ENCODE measurements around the gene TTLL11. TPM values are rescaled to one million over a fixed set of nuclear protein-coding genes. Genes with fewer than 3 reads are reported as not detected.

The TTLL11 gene
- polyA plus RNA-seq, 2 donors: 2.3 to 4.5 TPM

DNA sequence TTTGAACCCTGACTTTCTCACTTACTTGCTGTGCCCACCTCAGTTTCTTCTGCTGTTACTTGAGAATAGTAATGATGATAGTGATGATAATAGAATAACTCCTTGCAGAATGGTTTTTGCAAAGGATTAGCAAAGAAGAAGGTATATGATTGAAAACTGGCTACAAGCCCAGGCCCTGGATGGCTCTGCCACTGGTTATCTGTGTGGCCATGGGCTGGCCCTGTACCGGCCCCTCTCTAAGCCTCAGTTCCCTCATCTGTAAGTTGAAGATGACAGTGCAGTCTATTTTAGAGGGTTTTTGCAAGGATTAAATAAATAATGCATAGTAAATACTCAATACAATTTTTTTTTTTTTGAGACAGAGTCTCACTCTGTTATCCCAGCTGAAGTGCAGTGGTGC lies 6.2 kb downstream of the TTLL11 start:
- no peak overlapping the region for H3K27ac ChIP-seq (ENCODE audit: low read depth in 2 of 2, low read length in 1 of 2)
- no peaks in the 10 kb centered on the region for H3K9me3 ChIP-seq (ENCODE audit: control insufficient read depth in 2 of 2, insufficient read depth in 1 of 2, low read depth in 1 of 2, low read length in 1 of 2)
- WGBS, 2 donors: 86 to 88% methylated on average over 1 of the region's 1 CpG
- H3K4me1 ChIP-seq (ENCODE audit: control insufficient read depth in 2 of 2, insufficient read depth in 2 of 2, low read length in 1 of 2): peaks cover 3 to 7% of the 10 kb centered on the region in 2 donors
- no peaks in the 10 kb centered on the region for H3K27me3 ChIP-seq (ENCODE audit: control insufficient read depth in 1 of 2, insufficient read depth in 2 of 2, low read length in 2 of 2)
- no peak overlapping the region for H3K4me3 ChIP-seq (ENCODE audit: low read depth in 1 of 2, low read length in 2 of 2)
- H3K36me3 ChIP-seq (ENCODE audit: control insufficient read depth in 2 of 2, insufficient read depth in 2 of 2, low read length in 1 of 2): no peaks in the 10 kb centered on the region

DNA sequence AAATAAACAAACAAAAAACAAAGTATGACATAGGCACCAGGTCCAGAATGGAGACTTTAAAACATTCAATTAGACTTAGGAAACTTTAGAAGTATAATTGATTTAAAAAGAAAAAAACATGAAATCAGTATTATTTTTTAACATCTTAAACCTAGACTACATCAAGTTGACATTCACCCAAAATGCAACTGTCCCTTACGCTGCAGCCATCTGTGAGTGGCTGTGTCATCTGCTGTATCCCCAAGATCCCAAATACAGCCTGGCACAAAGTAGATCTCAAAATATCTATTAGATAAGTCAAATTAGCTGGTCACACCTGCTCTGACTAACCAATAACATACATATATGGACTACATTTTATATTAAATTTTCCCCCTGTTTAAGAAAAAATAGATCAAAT lies 7.8 kb downstream of the TTLL11 start:
- Histone ChIP-seq H3K27ac (ENCODE audit: low read depth in 2 of 2, low read length in 1 of 2) (no peak overlapping the region), H3K27me3 (ENCODE audit: control insufficient read depth in 1 of 2, insufficient read depth in 2 of 2, low read length in 2 of 2) (no peaks in the 10 kb centered on the region), H3K4me1 (ENCODE audit: control insufficient read depth in 2 of 2, insufficient read depth in 2 of 2, low read length in 1 of 2) (peaks cover 0 to 3% of the 10 kb centered on the region in 2 donors), H3K36me3 (ENCODE audit: control insufficient read depth in 2 of 2, insufficient read depth in 2 of 2, low read length in 1 of 2) (no peaks in the 10 kb centered on the region), H3K4me3 (ENCODE audit: low read depth in 1 of 2, low read length in 2 of 2) (no peak overlapping the region), H3K9me3 (ENCODE audit: control insufficient read depth in 2 of 2, insufficient read depth in 1 of 2, low read depth in 1 of 2, low read length in 1 of 2) (no peaks in the 10 kb centered on the region)
- 97% methylated on average over 1 of the region's 1 CpG for WGBS, 2 donors

DNA sequence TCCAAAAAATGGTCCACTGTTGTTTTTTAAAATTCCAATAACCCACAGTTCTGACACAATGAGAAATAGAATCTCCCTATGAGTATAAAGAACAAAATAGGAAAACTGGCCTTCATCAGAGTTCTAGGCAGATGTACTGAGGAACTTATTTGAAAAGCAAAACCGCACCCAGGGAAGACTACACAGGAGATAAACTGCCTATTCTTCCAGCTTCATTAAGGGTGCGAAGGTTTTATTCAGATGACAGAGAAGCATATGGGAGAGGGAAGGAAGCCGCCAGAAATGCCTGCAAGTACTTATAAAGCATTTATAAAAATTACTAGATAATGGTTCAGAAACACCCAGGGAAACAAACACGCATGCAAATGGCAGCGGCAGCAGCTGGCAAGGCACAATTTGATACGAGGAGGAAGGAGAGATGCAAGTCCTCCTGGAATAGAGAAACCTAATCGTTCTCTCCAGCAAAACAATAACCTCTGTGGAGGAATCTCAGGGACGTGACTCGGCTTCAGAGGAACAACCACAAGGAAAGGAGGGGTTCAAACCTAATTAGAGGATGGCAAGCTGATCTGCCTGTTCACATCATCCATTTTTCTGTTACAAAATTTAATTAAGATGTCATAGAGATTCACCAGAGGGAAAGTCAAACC lies 9.0 kb downstream of the TTLL11 start:
- Histone ChIP-seq H3K36me3 (ENCODE audit: control insufficient read depth in 2 of 2, insufficient read depth in 2 of 2, low read length in 1 of 2) (no peaks in the 10 kb centered on the region), H3K27me3 (ENCODE audit: control insufficient read depth in 1 of 2, insufficient read depth in 2 of 2, low read length in 2 of 2) (no peaks in the 10 kb centered on the region), H3K4me1 (ENCODE audit: control insufficient read depth in 2 of 2, insufficient read depth in 2 of 2, low read length in 1 of 2) (peaks cover 0 to 2% of the 10 kb centered on the region in 2 donors), H3K27ac (ENCODE audit: low read depth in 2 of 2, low read length in 1 of 2) (peak overlapping the region in 1 of 2 donors; percentile 7), H3K4me3 (ENCODE audit: low read depth in 1 of 2, low read length in 2 of 2) (no peak overlapping the region), H3K9me3 (ENCODE audit: control insufficient read depth in 2 of 2, insufficient read depth in 1 of 2, low read depth in 1 of 2, low read length in 1 of 2) (no peaks in the 10 kb centered on the region)
- WGBS, 2 donors: 71 to 79% methylated on average over 9 of the region's 9 CpGs

DNA sequence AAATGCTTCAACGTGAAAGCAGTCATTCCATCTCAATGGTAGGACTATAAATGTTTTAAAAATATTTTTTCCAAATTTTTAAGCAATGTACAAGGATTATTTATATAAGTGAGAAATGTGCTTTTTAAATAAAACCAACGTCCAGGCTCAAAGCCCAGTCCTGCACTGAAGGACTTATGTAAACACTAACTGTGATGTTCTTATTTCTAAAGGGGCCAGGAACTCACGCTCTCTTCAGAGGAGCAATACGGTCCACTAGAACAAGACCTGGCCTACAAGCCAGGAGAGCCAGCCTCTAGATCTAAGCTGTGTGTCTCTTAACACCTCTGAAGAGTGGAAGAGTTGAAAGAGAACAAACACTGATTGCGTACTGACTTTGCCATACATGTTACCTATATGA lies 12.1 kb downstream of the TTLL11 start:
- H3K36me3 ChIP-seq (ENCODE audit: control insufficient read depth in 2 of 2, insufficient read depth in 2 of 2, low read length in 1 of 2): no peaks in the 10 kb centered on the region
- H3K27me3 ChIP-seq (ENCODE audit: control insufficient read depth in 1 of 2, insufficient read depth in 2 of 2, low read length in 2 of 2): no peaks in the 10 kb centered on the region
- 64% methylated on average over 5 of the region's 5 CpGs for WGBS, 2 donors
- H3K4me1 ChIP-seq (ENCODE audit: control insufficient read depth in 2 of 2, insufficient read depth in 2 of 2, low read length in 1 of 2): no peaks in the 10 kb centered on the region
- H3K9me3 ChIP-seq (ENCODE audit: control insufficient read depth in 2 of 2, insufficient read depth in 1 of 2, low read depth in 1 of 2, low read length in 1 of 2): no peaks in the 10 kb centered on the region
- H3K4me3 ChIP-seq (ENCODE audit: low read depth in 1 of 2, low read length in 2 of 2): no peak overlapping the region
- H3K27ac ChIP-seq (ENCODE audit: low read depth in 2 of 2, low read length in 1 of 2): no peak overlapping the region

DNA sequence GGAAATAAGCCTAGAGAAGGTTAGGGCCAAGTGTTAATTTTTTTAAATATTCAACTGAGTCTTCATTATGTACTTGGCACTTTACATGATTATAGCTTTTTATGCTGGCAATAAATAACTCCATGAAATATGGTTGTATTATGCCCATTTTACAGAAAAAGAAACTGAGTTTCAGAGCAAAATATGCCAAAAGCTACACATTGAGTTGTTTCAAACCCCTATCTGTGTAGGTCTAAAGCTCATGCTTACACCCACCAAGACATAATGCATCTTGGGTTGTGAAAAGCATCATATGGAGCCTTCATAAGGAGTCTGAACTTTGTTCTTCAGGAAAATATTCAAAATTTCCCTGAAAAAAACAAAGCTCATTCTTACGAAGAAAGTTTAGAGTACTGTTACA lies 14.6 kb downstream of the TTLL11 start:
- Histone ChIP-seq H3K27ac (ENCODE audit: low read depth in 2 of 2, low read length in 1 of 2) (no peak overlapping the region), H3K36me3 (ENCODE audit: control insufficient read depth in 2 of 2, insufficient read depth in 2 of 2, low read length in 1 of 2) (no peaks in the 10 kb centered on the region), H3K27me3 (ENCODE audit: control insufficient read depth in 1 of 2, insufficient read depth in 2 of 2, low read length in 2 of 2) (no peaks in the 10 kb centered on the region), H3K4me1 (ENCODE audit: control insufficient read depth in 2 of 2, insufficient read depth in 2 of 2, low read length in 1 of 2) (no peaks in the 10 kb centered on the region), H3K4me3 (ENCODE audit: low read depth in 1 of 2, low read length in 2 of 2) (no peak overlapping the region), H3K9me3 (ENCODE audit: control insufficient read depth in 2 of 2, insufficient read depth in 1 of 2, low read depth in 1 of 2, low read length in 1 of 2) (no peaks in the 10 kb centered on the region)
- 100% methylated on average over 1 of the region's 1 CpG for WGBS, 2 donors

DNA sequence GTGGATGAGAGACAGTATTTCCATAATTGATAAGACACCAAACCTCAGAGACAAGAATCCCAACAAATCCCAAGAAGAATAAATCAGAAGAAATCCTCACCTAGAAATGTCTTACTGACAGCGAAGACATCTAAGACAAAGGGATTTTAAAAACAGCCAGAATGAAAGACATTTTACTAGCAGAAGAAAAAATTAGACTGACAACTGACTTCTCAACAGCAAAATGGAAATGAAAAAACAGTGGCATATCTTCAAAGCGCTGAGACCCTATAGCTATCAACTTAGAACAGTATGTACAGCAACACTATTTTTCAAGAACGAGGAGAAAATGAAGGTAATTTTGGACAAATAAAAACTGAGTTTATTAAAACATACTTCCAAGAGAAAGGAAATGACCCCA lies 16.3 kb downstream of the TTLL11 start:
- Histone ChIP-seq H3K27ac (ENCODE audit: low read depth in 2 of 2, low read length in 1 of 2) (no peak overlapping the region), H3K4me1 (ENCODE audit: control insufficient read depth in 2 of 2, insufficient read depth in 2 of 2, low read length in 1 of 2) (no peaks in the 10 kb centered on the region), H3K9me3 (ENCODE audit: control insufficient read depth in 2 of 2, insufficient read depth in 1 of 2, low read depth in 1 of 2, low read length in 1 of 2) (no peaks in the 10 kb centered on the region), H3K36me3 (ENCODE audit: control insufficient read depth in 2 of 2, insufficient read depth in 2 of 2, low read length in 1 of 2) (no peaks in the 10 kb centered on the region), H3K27me3 (ENCODE audit: control insufficient read depth in 1 of 2, insufficient read depth in 2 of 2, low read length in 2 of 2) (no peaks in the 10 kb centered on the region), H3K4me3 (ENCODE audit: low read depth in 1 of 2, low read length in 2 of 2) (no peak overlapping the region)
- 95 to 96% methylated on average over 3 of the region's 3 CpGs for WGBS, 2 donors

DNA sequence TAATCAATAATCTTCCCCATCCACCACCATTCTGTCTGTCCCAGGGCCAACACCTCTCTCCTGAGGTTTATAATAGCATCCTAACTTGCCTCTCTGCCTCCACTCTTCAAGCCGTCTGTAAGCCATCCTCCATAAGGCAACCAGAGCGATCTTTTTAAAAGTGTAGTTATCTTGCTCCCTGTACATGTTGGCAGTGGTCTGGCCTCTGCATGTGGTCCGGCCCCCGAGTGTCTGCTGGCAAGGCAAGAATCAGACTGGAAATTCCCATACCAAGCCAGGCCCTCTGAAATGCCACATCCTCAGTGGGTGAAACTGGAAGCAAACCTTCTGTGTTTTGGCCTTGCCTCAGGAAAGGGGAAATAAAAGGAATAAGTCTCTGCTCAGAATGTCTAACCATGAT lies 17.0 kb downstream of the TTLL11 start:
- H3K27ac ChIP-seq (ENCODE audit: low read depth in 2 of 2, low read length in 1 of 2): peak overlapping the region; percentile 29 to 55
- no peaks in the 10 kb centered on the region for H3K27me3 ChIP-seq (ENCODE audit: control insufficient read depth in 1 of 2, insufficient read depth in 2 of 2, low read length in 2 of 2)
- H3K36me3 ChIP-seq (ENCODE audit: control insufficient read depth in 2 of 2, insufficient read depth in 2 of 2, low read length in 1 of 2): no peaks in the 10 kb centered on the region
- no peaks in the 10 kb centered on the region for H3K9me3 ChIP-seq (ENCODE audit: control insufficient read depth in 2 of 2, insufficient read depth in 1 of 2, low read depth in 1 of 2, low read length in 1 of 2)
- no peaks in the 10 kb centered on the region for H3K4me1 ChIP-seq (ENCODE audit: control insufficient read depth in 2 of 2, insufficient read depth in 2 of 2, low read length in 1 of 2)
- WGBS, 2 donors: 77% methylated on average over 4 of the region's 4 CpGs
- no peak overlapping the region for H3K4me3 ChIP-seq (ENCODE audit: low read depth in 1 of 2, low read length in 2 of 2)

DNA sequence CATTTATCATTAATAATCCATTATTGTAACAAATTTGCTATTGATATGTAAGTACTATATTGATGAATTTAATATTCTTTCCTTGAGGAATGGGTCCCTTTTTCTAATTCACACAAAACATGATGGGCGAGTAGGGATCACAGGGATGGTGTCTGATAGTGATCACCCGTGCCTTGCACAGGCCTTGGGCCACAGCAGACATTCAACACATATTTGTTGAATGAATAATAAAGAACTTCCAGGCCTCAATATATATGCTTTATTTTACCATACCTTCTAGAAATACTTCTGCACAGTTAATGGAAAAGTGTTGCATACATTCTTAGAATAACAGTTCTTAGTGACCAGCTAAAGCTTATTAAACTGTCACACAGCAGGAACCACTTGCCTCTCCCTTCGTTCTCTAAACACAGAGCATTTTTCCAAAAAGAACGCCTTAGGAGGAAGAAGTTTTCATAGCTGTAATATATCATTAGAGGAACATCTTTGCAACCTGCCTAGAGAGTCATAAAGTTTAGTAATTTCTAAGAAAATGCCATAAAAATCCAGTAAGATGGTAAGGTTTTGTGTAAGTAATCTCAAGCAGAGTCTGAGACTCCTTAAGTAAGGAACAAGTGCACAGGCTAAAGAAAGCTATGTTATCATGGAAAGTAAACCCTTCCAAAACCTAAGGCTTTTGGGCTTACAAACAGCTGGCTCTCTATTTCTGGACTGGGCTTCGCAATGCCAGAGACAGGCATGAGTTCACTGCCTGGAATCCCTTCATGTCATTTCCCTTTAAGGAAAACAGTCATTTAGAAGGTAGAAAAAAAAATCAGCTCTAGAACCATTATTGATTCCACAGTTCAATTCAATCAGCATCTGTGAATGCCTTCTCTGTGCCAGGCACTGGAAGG lies 17.7 kb downstream of the TTLL11 start:
- H3K27me3 ChIP-seq (ENCODE audit: control insufficient read depth in 1 of 2, insufficient read depth in 2 of 2, low read length in 2 of 2): no peaks in the 10 kb centered on the region
- no peaks in the 10 kb centered on the region for H3K9me3 ChIP-seq (ENCODE audit: control insufficient read depth in 2 of 2, insufficient read depth in 1 of 2, low read depth in 1 of 2, low read length in 1 of 2)
- peak overlapping the region in 1 of 2 donors; percentile 55 for H3K27ac ChIP-seq (ENCODE audit: low read depth in 2 of 2, low read length in 1 of 2)
- WGBS, 2 donors: 79 to 89% methylated on average over 5 of the region's 5 CpGs
- H3K4me3 ChIP-seq (ENCODE audit: low read depth in 1 of 2, low read length in 2 of 2): no peak overlapping the region
- H3K36me3 ChIP-seq (ENCODE audit: control insufficient read depth in 2 of 2, insufficient read depth in 2 of 2, low read length in 1 of 2): peaks cover 0 to 3% of the 10 kb centered on the region in 2 donors
- no peaks in the 10 kb centered on the region for H3K4me1 ChIP-seq (ENCODE audit: control insufficient read depth in 2 of 2, insufficient read depth in 2 of 2, low read length in 1 of 2)

DNA sequence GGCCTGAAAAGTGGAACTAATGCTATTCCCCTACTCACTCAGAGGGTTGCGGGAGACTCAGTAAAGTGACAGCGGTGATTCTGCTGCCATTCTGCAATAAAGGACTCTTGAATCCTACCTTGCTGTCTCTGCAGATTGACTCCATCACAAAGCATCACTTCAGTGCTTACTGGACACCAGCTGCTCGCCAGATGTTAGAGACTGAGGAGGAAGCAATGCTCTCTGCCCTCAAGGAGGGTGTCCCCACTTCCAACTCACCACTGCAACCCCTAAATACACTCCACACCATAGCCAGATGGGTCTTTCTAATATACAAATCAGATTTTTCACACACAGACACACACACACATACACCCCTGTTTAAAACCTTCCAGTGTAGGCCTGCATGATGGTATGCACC lies 21.4 kb downstream of the TTLL11 start:
- H3K4me3 ChIP-seq (ENCODE audit: low read depth in 1 of 2, low read length in 2 of 2): no peak overlapping the region
- H3K27ac ChIP-seq (ENCODE audit: low read depth in 2 of 2, low read length in 1 of 2): no peak overlapping the region
- H3K36me3 ChIP-seq (ENCODE audit: control insufficient read depth in 2 of 2, insufficient read depth in 2 of 2, low read length in 1 of 2): peaks cover 0 to 3% of the 10 kb centered on the region in 2 donors
- no peaks in the 10 kb centered on the region for H3K9me3 ChIP-seq (ENCODE audit: control insufficient read depth in 2 of 2, insufficient read depth in 1 of 2, low read depth in 1 of 2, low read length in 1 of 2)
- WGBS, 2 donors: 87 to 94% methylated on average over 3 of the region's 3 CpGs
- H3K27me3 ChIP-seq (ENCODE audit: control insufficient read depth in 1 of 2, insufficient read depth in 2 of 2, low read length in 2 of 2): no peaks in the 10 kb centered on the region
- no peaks in the 10 kb centered on the region for H3K4me1 ChIP-seq (ENCODE audit: control insufficient read depth in 2 of 2, insufficient read depth in 2 of 2, low read length in 1 of 2)

Measured in esophagus (tissue), 2 donors.